ENCODE data around the gene WNT10A.

Gene WNT10A

GRCh38 chr2:218877331-218877730 lies 3.3 kb upstream of the WNT10A start:
- DNase-seq (ENCODE audit: low read depth) = no peak

DNA sequence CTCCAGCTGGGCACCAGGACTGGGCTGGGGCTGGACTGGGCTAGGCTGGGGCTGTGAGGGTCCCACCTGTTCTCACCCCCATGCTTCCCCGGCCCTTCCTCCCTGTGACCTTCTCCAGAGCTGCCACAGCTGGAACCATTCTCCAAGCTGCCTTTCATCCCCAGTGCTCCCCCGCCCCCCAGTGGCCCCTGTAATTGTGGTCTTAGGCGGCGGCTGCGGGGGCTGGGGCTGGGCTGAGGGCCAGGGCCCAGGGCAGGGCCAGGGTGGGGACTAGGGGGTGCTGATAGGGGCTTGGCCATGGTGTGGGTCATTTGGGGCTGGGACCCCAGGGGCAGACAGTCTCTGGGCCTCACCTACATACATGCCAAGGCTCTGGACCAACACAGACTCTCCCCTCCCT lies 2.8 kb upstream of the WNT10A start:
- no peak for DNase-seq (ENCODE audit: low read depth)

- no peak for DNase-seq (ENCODE audit: low read depth)
Observed at GRCh38 chr2:218878486-218878885, 2.2 kb upstream of the WNT10A start.

DNA sequence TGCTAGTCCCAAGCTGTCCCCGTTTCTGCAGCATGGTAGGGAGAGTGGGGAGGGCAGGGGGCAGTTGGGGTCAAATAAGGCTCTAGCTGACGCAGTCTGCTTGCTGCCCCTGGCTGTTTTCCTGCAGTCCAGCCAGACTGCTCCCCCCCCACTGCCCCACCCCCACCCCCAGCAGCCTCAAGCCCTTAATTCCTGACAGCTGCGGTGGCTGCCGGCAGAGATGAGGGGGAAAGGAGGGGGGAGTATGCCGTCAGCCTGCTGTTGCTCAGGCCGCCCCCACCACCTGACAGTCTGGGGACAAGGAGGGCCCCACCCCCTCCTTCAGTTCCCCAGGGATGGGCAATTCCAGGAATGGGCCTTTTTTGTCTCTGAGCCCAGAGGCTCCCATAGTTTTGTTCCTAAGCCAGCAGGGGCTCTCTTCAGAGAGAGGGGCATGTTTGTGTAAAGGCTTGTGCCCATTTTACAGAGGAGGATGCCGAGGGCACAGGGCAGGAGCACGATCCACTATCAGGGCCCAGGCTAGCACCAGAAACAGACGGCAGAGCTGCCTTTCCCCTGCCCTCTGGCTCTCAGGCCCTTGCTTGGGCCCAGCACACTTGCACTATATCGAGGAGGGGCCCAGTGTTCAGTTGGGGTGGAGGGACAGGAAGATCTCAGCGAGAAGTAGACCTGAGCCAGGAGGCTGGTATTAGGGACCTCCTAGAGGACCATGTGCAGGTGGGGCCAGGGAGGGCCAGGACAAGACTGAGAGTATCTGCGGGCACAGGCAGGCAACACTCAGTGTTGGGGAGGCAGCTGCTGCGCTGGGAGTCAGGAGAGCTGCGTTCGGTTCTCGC lies 1.5 kb upstream of the WNT10A start:
- DNase-seq (ENCODE audit: low read depth) = no peak

DNA sequence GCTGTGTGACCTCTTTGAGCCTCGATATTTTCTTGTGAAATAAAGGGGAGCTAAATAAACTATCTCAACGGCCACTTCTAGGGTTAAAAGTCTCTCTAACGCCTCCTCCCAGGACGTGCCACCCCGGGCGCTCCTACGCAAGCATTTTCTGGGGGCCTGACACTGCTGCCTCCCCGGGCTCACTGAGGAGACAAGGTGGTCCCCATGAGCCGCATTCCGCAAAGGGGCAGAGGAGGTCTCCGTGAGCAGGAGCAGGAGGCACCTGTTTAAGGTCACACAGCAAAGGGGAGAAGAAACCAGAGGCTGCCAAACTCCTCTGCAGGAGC lies 913 bp upstream of the WNT10A start:
- DNase-seq (ENCODE audit: low read depth) = no peak

- no peak for DNase-seq (ENCODE audit: low read depth)
Observed at GRCh38 chr2:218880859-218881594, 375 bp downstream of the WNT10A start.

- DNase-seq (ENCODE audit: low read depth) = no peak
Observed at GRCh38 chr2:218881744-218882460, 1.2 kb downstream of the WNT10A start.

DNA sequence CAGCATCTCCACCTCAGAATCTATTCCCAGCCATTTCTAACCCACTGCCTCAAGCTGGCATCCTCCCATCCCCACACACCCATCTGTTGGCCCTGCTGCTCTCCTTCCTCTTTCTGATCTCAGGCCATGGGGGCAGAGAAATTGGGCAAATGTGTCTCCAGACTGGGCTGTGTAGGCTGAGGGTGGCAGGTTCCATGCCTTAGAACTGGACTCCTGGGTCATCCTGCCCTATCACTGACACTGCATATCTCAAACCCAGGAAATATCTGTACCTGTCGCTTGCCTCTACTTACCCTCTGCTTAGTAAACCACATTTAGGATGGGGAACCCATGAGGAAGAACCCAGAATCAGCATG lies 1.8 kb downstream of the WNT10A start:
- DNase-seq (ENCODE audit: low read depth) = no peak

GRCh38 chr2:218882866-218883366 lies 2.3 kb downstream of the WNT10A start:
- no peak for DNase-seq (ENCODE audit: low read depth)

GRCh38 chr2:218883491-218884490 lies 3.1 kb downstream of the WNT10A start:
- DNase-seq (ENCODE audit: low read depth) = no peak

DNA sequence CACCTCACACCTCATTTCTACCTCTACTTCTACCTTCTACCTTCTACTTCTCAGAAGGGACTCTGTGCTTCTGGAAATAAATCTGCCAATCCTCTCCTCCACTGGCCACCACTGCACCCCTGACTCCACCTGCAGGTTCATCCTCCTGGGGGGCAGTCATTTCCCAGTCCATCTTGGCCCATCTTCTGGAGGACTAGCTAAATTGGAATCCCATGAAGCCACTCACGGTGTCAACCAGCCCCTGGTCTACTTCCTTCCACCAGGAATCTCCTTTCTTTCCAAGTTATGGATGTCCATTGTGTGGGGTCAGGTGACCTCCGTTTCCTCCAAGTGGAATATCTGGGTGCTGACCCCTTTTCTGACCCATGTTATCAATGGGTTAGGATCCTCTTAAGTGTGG lies 3.9 kb downstream of the WNT10A start:
- DNase-seq (ENCODE audit: low read depth) = no peak

DNA sequence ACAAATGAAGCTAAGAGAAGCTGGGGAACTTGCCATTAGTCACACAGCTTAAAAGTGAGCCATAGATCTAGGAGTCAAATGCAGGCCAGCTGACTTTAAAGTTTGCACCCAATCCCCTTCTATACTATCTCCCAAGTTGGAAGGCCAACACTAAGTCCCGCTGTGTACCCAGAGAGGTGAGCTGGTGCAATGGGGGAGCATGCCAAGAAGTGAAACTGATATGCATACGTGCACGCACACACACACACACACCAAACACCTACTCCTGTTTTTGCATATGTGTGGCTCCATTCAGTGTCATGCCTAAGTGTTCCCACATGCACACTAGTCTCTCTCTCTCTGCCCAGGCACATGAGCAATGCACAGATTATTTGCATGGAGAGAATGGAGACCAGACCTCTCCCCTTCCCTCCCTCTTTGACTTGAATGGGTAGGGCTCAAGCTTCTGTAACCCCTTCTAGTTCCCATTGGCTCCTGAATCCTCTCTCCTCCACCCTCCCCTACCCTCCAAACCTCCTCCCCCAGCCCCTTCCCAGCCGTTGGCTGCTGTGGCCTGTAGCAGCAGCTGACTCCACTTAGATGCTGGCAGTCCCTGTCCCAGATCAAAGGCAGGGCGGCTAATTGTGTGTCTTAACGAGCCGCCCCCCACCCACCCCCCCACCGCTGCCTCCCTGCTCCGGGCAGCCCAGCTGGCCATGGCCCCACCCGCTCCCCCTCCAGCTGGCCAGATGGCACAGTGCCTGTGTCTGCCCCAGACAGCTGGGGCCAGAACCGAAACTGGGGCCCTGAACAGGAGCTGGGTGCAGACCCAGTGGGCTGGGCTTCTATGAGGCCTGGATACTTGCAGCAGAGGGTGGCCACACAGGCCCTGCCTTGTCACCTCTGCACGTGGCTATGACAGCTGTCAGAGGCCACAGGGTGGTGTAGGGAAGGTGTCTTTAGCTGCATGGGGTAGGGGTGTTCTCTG lies 5.6 kb downstream of the WNT10A start:
- no peak for DNase-seq (ENCODE audit: low read depth)

GRCh38 chr2:218887079-218887478 lies 6.4 kb downstream of the WNT10A start:
- no peak for DNase-seq (ENCODE audit: low read depth)

DNA sequence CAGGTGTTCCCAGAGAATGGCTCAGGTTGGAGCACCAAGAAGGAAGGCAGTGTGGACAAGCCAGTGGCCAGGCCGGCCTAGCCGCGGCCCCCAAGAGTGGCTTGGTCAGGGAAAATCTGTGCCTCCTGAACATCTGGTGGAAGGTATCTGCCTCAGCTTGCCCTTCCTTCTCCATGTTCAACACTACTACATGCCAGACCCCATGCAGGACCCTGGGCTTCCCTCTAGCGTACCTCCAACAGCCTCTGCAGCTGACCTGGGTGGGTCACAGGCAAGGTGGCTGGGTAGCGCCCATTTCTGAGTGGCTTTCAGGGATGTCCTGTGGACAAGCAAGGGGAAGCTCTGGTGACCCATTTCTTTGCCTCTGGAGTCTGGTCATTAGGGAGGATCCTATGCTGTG lies 7.7 kb downstream of the WNT10A start:
- DNase-seq (ENCODE audit: low read depth) = no peak

- DNase-seq (ENCODE audit: low read depth) = no peak
Observed at GRCh38 chr2:218889937-218890336, 9.3 kb downstream of the WNT10A start.

GRCh38 chr2:218890369-218890768 lies 9.7 kb downstream of the WNT10A start:
- no peak for DNase-seq (ENCODE audit: low read depth)

GRCh38 chr2:218891275-218892135 lies 10.9 kb downstream of the WNT10A start:
- DNase-seq (ENCODE audit: low read depth) = no peak

DNA sequence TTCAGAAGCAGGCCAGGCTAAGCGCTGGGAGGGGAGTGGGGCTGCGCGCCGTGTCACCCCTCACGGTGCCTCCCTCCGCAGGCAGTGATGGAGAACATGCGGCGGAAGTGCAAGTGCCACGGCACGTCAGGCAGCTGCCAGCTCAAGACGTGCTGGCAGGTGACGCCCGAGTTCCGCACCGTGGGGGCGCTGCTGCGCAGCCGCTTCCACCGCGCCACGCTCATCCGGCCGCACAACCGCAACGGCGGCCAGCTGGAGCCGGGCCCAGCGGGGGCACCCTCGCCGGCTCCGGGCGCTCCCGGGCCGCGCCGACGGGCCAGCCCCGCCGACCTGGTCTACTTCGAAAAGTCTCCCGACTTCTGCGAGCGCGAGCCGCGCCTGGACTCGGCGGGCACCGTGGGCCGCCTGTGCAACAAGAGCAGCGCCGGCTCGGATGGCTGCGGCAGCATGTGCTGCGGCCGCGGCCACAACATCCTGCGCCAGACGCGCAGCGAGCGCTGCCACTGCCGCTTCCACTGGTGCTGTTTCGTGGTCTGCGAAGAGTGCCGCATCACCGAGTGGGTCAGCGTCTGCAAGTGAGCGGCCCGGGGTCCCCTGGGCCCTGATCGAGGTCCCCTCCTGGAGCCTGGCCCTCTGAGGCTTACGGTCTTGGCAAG lies 12.2 kb downstream of the WNT10A start:
- DNase-seq (ENCODE audit: low read depth) = no peak

Measured in GM04504 (cell line).